IPS-NIHi7 (cell line): Measurements from ENCODE around the gene LEMD2.
"Not testable (repeated sequence)": the region's sequence is repeated elsewhere in the genome, so short reads cannot be mapped to it uniquely, and the experiment has no call there.

Source experiments
- DNase-seq: peaks from one replicate; pipeline ENCODE4 v3.0.0; 2012; ENCODE audit warnings: mixed read lengths; ENCODE audit errors: extremely low spot score

The LEMD2 gene

GRCh38 chr6:33788694-33789549 lies at the start of gene LEMD2:
LEMD2 (minus strand) TSS chr6:33789130; CDS start chr6:33789116, 14 bp downstream.
- DNase-seq, result peak; percentile 95

GRCh38 chr6:33837971-33838665 lies 49.2 kb upstream of the LEMD2 start:
- peak; percentile 59 for DNase-seq

- no peak for DNase-seq
These were observed 48.0 kb upstream of the LEMD2 start for GRCh38 chr6:33836806-33837469.

GRCh38 chr6:33834401-33835392 lies 45.8 kb upstream of the LEMD2 start:
- DNase-seq, result no peak

- DNase-seq, result no peak
These were observed 44.7 kb upstream of the LEMD2 start for GRCh38 chr6:33833599-33833998.

- not testable (repeated sequence) for DNase-seq
These were observed 43.9 kb upstream of the LEMD2 start for GRCh38 chr6:33832831-33833230.

GRCh38 chr6:33831725-33832124 lies 42.8 kb upstream of the LEMD2 start:
- not testable (repeated sequence) for DNase-seq

GRCh38 chr6:33830635-33831240 lies 41.8 kb upstream of the LEMD2 start:
- no peak for DNase-seq

- DNase-seq, result no peak
These were observed 40.1 kb upstream of the LEMD2 start for GRCh38 chr6:33828764-33829731.

GRCh38 chr6:33828452-33828763 lies 39.5 kb upstream of the LEMD2 start:
- DNase-seq, result no peak

GRCh38 chr6:33827546-33828451 lies 38.9 kb upstream of the LEMD2 start:
- DNase-seq, result no peak

GRCh38 chr6:33826537-33826936 lies 37.6 kb upstream of the LEMD2 start:
- peak; percentile 51 for DNase-seq

- DNase-seq, result no peak
These were observed 35.7 kb upstream of the LEMD2 start for GRCh38 chr6:33824461-33825154.

- no peak for DNase-seq
These were observed 34.9 kb upstream of the LEMD2 start for GRCh38 chr6:33823806-33824205.

- DNase-seq, result peak; percentile 92
These were observed 33.9 kb upstream of the LEMD2 start for GRCh38 chr6:33822575-33823395.

GRCh38 chr6:33820784-33821520 lies 32.0 kb upstream of the LEMD2 start:
- DNase-seq, result no peak
